ENCODE measurements around the gene PPP2R2B.

GRCh38 chr5:146805081-146805480, 73.5 kb downstream of the PPP2R2B start:
- TF ChIP-seq CTCF (conservative IDR thresholded peaks at IDR 0.05; ENCODE audit: low read depth, low read length) (no peak), EZH2 (IDR thresholded peaks at IDR 0.05; ENCODE audit: borderline replicate concordance, low read depth, low read length, poor library complexity, severe bottlenecking) (no peak)
